Upper lobe of right lung (tissue), 1 donor: ENCODE data around the gene DIMT1. TPM values are rescaled to one million over a fixed set of nuclear protein-coding genes. Genes with fewer than 3 reads are reported as not detected.
A peak's percentile ranks its signal among the peaks of the same experiment; 100 is the strongest.

Experiments
- ATAC-seq: fragments of 200-7000 bp; cut with Tn5 transposase; one replicate; pipeline ENCODE4 v1.9.1; 2020; ENCODE audit warnings: mild to moderate bottlenecking, moderate library complexity
- DNase-seq: peaks from one replicate; pipeline ENCODE4 v3.0.0-alpha.2; 2020
- H3K27ac ChIP-seq: fragments of 200-600 bp; one replicate; pipeline ENCODE4 v1.8.0; 2022
- H3K27me3 ChIP-seq: fragments of 200-600 bp; one replicate; pipeline ENCODE4 v1.8.0; 2022; ENCODE audit warnings: mild to moderate bottlenecking
- H3K36me3 ChIP-seq: fragments of 200-600 bp; one replicate; pipeline ENCODE4 v1.8.0; 2022
- H3K4me1 ChIP-seq: fragments of 200-600 bp; one replicate; pipeline ENCODE4 v1.8.0; 2022
- H3K4me3 ChIP-seq: fragments of 200-600 bp; one replicate; pipeline ENCODE4 v1.8.0; 2022; ENCODE audit warnings: mild to moderate bottlenecking
- H3K9me3 ChIP-seq: fragments of 200-600 bp; one replicate; pipeline ENCODE4 v1.8.0; 2022
- CTCF ChIP-seq: fragments of 200-600 bp; IDR thresholded peaks from one replicate; pipeline ENCODE4 v1.8.0; 2022; ENCODE audit warnings: antibody characterized with exemption
- intact Hi-C: fragments of 100-400 bp; cut with DNase I; formaldehyde crosslinking; loops from one replicate; pipeline ENCODE4 v1.11.0; 2022
- total RNA-seq: library from RNA; stranded (reverse); fragmentation: NEBNext Ultra II Directional; extraction: Animal tissue kit (Norgen Biotek cat#: 25700); gene quantifications from one replicate; pipeline ENCODE4 v1.2.1, GENCODE V29; 2021
- donor health status: DM: no; HTN: yes; CAD: no; lungs with severe emphysema.

The DIMT1 gene
- total RNA-seq, 1 donor from 2014 or later = 20.9 TPM

DNA sequence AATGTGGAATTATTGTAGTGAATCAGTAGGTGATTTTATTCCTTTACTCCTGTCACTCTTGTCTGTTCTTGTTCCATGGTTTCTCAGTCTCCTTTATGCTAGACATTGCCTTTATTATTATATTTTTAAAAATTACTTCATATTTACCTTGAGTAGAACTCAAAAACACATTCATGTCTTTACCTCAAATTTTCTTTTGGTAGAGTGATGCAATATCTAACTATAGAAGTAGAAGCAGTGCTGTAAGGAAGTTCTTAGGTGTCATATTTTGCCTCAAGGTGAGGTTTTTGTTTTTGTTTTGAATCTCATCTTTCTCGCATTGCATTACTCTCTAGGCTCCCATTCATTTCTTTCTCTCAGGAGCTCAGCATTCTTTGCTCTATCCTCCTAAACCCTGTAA is 21.1 kb upstream of the DIMT1 start:
- H3K36me3 ChIP-seq = no peaks in the 10 kb centered on the region
- ATAC-seq = no peak
- H3K4me1 ChIP-seq = no peaks in the 10 kb centered on the region
- no peak overlapping the region for H3K27ac ChIP-seq
- no peak for DNase-seq
- TF ChIP-seq CTCF = no peak
- no peaks in the 10 kb centered on the region for H3K27me3 ChIP-seq
- H3K9me3 ChIP-seq = no peaks in the 10 kb centered on the region
- H3K4me3 ChIP-seq = no peak overlapping the region
- intact Hi-C loops = no loop called here

DNA sequence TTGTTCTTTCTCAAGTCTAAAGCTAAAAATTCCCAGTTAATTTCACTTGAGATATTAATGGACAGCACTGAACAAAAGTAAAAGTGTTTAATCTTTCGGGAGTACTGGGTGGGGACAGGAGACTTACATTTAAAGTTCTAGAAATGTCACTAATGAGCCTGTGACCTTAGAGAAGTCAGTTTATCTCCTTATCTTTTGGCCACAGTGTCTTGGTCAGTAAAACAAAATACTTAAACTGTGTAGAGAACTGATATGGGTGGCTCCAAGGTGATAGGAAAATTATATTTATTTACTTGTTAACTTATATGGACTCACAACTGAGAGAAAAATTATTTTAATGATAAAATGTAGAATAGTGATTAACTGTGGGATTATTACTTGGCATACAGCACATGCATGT is 17.7 kb upstream of the DIMT1 start:
- Histone ChIP-seq H3K27ac (no peak overlapping the region), H3K36me3 (peaks cover 8% of the 10 kb centered on the region), H3K4me3 (no peak overlapping the region), H3K4me1 (no peaks in the 10 kb centered on the region), H3K9me3 (no peaks in the 10 kb centered on the region), H3K27me3 (no peaks in the 10 kb centered on the region)
- DNase-seq (no peak), ATAC-seq (no peak)
- no peak for TF ChIP-seq CTCF
- intact Hi-C loops = no loop called here

GRCh38 chr5:62419609-62420008 is 15.9 kb upstream of the DIMT1 start:
- Histone ChIP-seq H3K4me1 (no peaks in the 10 kb centered on the region), H3K36me3 (peaks cover 8% of the 10 kb centered on the region), H3K27me3 (no peaks in the 10 kb centered on the region), H3K27ac (no peak overlapping the region), H3K9me3 (no peaks in the 10 kb centered on the region), H3K4me3 (no peak overlapping the region)
- DNase-seq = no peak
- no peak for TF ChIP-seq CTCF
- intact Hi-C loops = no loop called here
- ATAC-seq = no peak

DNA sequence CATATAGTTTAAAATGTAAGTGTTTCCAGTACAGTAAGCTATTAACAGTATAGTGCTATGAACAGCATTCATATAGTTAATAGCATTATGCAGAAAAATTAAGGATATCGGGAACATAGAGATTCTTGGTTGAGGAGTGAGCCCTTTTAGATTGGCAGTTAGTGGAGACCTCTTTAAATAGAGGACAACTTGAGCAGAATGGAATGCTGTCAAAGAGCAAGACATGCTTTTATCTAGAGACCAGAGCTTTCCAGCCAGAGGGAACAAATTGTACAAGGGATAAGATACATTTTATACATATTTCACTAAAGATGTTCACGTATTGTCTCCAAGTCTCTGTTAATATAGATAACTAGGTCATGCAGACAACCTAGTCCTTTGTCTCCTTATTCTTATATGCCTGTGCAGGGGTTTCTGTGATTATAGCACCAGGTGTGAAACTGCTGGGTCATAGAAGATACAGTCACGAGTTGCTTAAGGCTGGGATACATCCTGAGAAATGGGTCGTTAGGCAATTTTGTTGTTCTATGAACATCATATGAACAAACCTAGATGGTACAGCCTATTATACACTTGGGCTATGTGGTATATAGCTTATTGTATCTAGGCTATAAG is 14.9 kb upstream of the DIMT1 start:
- TF ChIP-seq CTCF = no peak
- Histone ChIP-seq H3K36me3 (peaks cover 8% of the 10 kb centered on the region), H3K27ac (no peak overlapping the region), H3K27me3 (no peaks in the 10 kb centered on the region), H3K9me3 (no peaks in the 10 kb centered on the region), H3K4me1 (peaks cover 10% of the 10 kb centered on the region), H3K4me3 (no peak overlapping the region)
- intact Hi-C loops = no loop called here
- DNase-seq = no peak
- ATAC-seq = no peak

GRCh38 chr5:62413711-62414110 is 10.0 kb upstream of the DIMT1 start:
- no peaks in the 10 kb centered on the region for H3K27me3 ChIP-seq
- intact Hi-C loops = no loop called here
- no peaks in the 10 kb centered on the region for H3K9me3 ChIP-seq
- H3K4me1 ChIP-seq = peaks cover 15% of the 10 kb centered on the region
- DNase-seq (no peak), ATAC-seq (no peak)
- peaks cover 8% of the 10 kb centered on the region for H3K36me3 ChIP-seq
- H3K27ac ChIP-seq = no peak overlapping the region
- no peak for TF ChIP-seq CTCF
- peak overlapping the region; percentile 81 for H3K4me3 ChIP-seq
